ENCODE measurements around the gene ATP6V1F.

ATP6V1F gene

DNA sequence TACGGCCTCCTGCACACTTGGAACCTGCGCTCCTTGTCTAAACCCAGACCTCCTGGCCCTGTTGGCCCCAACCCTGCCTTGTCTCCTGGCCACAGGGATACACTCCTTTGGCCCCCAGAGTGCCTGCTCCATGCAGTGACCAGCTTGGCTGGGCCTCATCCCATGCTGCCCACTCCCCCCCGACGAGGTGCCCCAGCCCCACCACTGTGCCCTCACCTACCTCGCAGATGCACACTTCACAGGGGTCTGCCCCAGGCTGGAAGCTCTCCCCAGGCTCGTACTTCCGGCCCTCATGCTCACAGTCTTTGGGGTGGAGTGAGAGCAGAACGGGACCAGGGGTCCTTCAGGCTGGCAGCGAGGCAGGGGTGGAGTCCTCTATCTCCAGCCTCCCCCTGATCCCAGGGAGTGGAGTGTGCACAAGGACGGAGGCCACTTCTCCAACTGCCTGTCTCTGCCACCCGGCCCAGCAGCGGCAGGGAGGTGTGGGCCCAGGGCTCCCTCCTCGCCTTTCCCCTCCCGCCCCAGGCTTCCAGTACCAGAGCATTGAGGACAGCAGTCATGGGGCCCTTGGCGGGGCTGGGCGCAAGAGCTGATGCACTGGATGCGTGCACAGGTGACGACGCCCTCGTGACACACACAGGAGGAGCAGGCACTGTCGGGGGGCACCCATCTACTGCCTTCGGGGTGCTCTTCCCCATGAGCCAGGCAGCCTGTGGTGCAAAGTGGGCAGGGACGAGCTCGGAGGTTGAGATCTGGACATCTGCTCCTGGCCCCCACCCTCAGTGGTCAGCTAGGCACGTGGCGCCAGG is 22.1 kb downstream of the ATP6V1F start:
- H3K4me3 ChIP-seq (ENCODE audit: low read length) = no peak overlapping the region
- no peak overlapping the region for H3K9ac ChIP-seq (ENCODE audit: low read depth, low read length)
- H3K9me3 ChIP-seq (ENCODE audit: insufficient read depth, low read depth, low read length) = no peaks in the 10 kb centered on the region

DNA sequence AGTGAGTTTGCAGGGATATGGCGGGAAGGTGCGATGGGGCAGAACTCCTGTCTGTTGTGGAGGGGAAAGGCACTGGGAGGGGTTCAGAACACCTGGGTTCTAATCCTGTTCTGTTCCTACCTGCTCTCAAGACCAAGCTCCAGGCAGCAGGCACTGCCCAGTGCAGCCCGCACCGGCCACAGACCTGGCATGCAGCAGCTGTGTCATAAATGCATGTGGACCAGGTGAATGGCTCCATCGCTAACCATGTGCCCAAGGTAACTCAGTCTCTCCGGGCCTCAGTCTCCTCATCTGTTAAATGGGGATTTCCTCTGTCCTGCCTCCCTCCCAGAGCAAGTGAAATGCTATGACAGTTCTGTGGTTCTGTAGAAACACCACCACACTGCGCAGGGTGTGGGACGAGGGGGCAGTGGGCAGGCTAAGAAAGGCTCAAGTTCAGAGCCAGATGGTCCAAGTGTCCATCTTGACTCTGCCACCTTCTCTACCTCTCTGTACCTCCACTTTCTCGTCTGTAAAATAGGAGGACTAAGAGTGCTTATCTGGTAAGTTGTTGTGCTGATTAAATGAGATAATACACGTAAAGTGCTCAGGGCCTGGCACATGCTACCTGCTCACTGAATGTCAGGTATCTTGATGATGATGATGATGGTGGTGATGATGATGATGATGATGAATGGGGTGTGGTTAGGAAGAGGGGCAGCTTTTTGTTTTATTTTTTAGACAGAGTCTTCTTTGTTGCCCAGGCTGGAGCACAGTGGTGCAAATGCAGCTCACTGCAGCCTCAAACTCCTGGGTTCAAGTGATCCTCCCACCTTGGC is 22.9 kb downstream of the ATP6V1F start:
- Histone ChIP-seq H3K4me1 (ENCODE audit: insufficient read depth, low read length) (peaks cover 5% of the 10 kb centered on the region), H3K4me3 (ENCODE audit: low read length) (no peak overlapping the region), H3K9ac (ENCODE audit: low read depth, low read length) (no peak overlapping the region), H3K9me3 (ENCODE audit: insufficient read depth, low read depth, low read length) (no peaks in the 10 kb centered on the region), H3K27me3 (ENCODE audit: insufficient read depth, low read length) (peaks cover 6% of the 10 kb centered on the region), H3K27ac (ENCODE audit: low read length) (no peak overlapping the region), H3K36me3 (ENCODE audit: insufficient read depth, low read depth, low read length) (no peaks in the 10 kb centered on the region)

More for the DNA sequence above, 22.1 kb downstream of the ATP6V1F start:
- Histone ChIP-seq H3K27ac (ENCODE audit: low read length) (no peak overlapping the region), H3K27me3 (ENCODE audit: insufficient read depth, low read length) (no peaks in the 10 kb centered on the region; the same call in 1 of the 2 replicates), H3K4me1 (ENCODE audit: insufficient read depth, low read length) (peaks cover 5% of the 10 kb centered on the region), H3K36me3 (ENCODE audit: insufficient read depth, low read depth, low read length) (no peaks in the 10 kb centered on the region)

DNA sequence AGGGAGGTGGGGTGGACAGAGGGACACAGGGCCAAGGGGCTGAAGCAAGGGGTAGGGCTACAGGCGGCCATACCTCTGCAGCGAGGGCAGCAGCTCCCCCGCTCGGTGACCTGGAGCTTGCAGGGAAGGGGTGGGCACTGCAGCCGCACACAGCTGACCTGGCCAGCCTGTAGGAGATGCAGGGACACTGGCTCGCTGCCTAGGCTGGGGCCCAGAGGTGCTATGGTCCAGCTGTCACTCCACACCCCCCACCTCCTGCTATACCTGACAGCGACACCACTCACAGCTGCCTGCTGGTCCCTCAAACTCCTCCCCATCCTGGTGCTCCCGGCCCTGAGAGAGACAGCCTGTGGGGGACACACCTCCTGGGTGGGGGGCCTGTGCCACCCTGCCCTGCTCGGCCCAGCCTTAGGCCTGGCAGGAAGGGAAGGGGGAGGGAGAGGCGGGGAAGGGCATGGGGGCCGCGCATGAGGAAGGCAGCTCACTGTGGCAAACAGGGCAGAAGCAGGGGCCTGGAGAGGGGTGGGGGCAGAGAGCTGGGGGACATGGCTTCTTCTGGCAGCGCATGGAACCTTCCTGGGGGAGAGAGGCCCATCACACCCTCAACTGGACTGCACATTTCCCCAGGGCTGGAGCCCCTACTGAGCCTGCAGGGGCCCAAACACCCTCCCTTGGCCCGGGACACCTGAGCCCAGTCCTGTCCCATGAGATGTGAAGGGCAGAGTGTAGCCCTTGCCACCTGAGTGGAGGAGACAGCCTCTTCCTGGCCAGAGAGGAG is 23.9 kb downstream of the ATP6V1F start:
- no peaks in the 10 kb centered on the region for H3K9me3 ChIP-seq (ENCODE audit: insufficient read depth, low read depth, low read length)
- H3K4me1 ChIP-seq (ENCODE audit: insufficient read depth, low read length) = peaks cover 5% of the 10 kb centered on the region
- H3K27ac ChIP-seq (ENCODE audit: low read length) = no peak overlapping the region
- no peaks in the 10 kb centered on the region for H3K36me3 ChIP-seq (ENCODE audit: insufficient read depth, low read depth, low read length)
- no peak overlapping the region for H3K4me3 ChIP-seq (ENCODE audit: low read length)
- H3K9ac ChIP-seq (ENCODE audit: low read depth, low read length) = no peak overlapping the region
- H3K27me3 ChIP-seq (ENCODE audit: insufficient read depth, low read length) = peaks cover 14% of the 10 kb centered on the region

DNA sequence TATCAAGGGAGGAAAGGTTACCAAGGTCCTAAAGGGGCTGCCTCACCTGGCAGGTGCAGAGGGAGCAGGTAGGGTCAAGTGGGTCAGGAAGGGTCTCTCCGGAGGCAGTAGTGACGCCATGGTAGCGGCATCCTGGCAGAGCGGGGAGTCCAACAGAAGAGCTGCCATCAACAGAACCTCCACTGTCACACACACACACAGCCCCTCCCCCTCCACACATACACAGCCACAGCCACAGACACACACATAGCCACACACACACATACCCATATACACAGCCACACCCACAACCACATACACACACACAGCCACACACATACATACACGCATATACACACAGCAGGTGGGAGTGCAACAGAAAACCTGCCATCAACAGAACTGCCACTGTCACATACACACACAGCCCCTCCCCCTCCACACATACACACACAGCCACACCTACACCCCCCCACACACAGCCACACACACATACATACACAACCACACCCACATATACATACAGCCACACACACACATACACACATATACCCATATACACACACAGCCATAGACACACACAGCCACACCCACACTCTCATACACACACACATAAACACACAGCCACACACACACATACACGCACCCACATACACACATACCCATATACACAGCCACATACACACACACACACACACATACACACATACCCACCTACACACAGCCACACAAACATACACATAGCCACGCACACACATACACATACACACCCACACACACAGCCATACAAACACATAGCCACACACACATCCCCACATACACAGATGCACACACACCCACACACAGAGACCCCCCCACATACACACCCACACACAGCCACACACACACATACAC is 24.7 kb downstream of the ATP6V1F start:
- H3K4me1 ChIP-seq (ENCODE audit: insufficient read depth, low read length) = peaks cover 5% of the 10 kb centered on the region
- peaks cover 17% of the 10 kb centered on the region for H3K27me3 ChIP-seq (ENCODE audit: insufficient read depth, low read length)
- H3K36me3 ChIP-seq (ENCODE audit: insufficient read depth, low read depth, low read length) = no peaks in the 10 kb centered on the region
- H3K9ac ChIP-seq (ENCODE audit: low read depth, low read length) = no peak overlapping the region
- H3K27ac ChIP-seq (ENCODE audit: low read length) = no peak overlapping the region
- no peak overlapping the region for H3K4me3 ChIP-seq (ENCODE audit: low read length)
- H3K9me3 ChIP-seq (ENCODE audit: insufficient read depth, low read depth, low read length) = no peaks in the 10 kb centered on the region

DNA sequence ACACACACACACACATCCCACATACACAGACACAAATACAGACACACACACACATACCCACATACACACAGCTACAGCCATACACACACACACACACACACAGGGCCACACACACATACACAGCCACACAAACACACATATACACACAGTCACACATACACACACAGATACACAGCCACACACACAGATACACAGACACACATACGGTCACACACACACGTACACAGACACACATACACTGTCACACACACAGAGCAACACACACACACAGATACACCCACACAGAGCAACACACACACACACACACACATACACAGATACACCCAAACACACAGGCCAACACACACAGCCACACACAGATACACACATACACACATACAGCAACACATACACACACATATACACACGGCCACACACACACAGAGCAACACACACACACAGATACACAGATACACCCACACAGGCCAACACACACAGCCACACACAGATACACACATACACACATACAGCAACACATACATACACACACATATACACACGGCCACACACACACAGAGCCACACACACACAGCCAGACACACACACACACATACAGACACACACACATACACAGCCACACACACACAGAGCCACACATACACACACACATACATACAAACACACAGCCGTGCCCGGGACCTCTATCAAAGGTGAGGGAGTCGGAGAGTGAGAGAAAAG is 25.5 kb downstream of the ATP6V1F start:
- no peak overlapping the region for H3K27ac ChIP-seq (ENCODE audit: low read length)
- H3K4me1 ChIP-seq (ENCODE audit: insufficient read depth, low read length) = peaks cover 5% of the 10 kb centered on the region
- no peak overlapping the region for H3K9ac ChIP-seq (ENCODE audit: low read depth, low read length)
- H3K36me3 ChIP-seq (ENCODE audit: insufficient read depth, low read depth, low read length) = no peaks in the 10 kb centered on the region
- no peaks in the 10 kb centered on the region for H3K9me3 ChIP-seq (ENCODE audit: insufficient read depth, low read depth, low read length)
- peaks cover 17% of the 10 kb centered on the region for H3K27me3 ChIP-seq (ENCODE audit: insufficient read depth, low read length)
- H3K4me3 ChIP-seq (ENCODE audit: low read length) = no peak overlapping the region; the same call in 1 of the 2 replicates

DNA sequence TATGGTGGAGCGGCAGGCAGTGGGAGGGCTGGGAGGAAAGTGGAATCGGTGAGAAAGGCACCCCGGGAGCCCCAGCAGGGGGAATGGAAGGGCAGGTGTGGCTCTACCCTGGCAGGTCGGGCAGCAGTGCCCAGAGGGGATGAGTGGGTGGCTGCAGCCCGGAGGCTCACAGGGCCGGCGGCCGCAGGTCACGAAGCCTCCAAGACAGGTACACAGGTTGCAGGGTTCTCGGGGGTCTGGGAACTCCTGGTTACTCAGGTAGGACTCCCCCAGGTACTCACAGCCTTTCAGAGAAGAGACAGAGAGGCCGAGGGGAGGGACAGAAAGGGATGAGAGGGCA is 26.1 kb downstream of the ATP6V1F start:
- H3K9ac ChIP-seq (ENCODE audit: low read depth, low read length) = no peak overlapping the region
- no peaks in the 10 kb centered on the region for H3K36me3 ChIP-seq (ENCODE audit: insufficient read depth, low read depth, low read length)
- peaks cover 17% of the 10 kb centered on the region for H3K27me3 ChIP-seq (ENCODE audit: insufficient read depth, low read length)
- H3K4me1 ChIP-seq (ENCODE audit: insufficient read depth, low read length) = peaks cover 5% of the 10 kb centered on the region
- H3K9me3 ChIP-seq (ENCODE audit: insufficient read depth, low read depth, low read length) = no peaks in the 10 kb centered on the region
- H3K4me3 ChIP-seq (ENCODE audit: low read length) = no peak overlapping the region
- no peak overlapping the region for H3K27ac ChIP-seq (ENCODE audit: low read length)

DNA sequence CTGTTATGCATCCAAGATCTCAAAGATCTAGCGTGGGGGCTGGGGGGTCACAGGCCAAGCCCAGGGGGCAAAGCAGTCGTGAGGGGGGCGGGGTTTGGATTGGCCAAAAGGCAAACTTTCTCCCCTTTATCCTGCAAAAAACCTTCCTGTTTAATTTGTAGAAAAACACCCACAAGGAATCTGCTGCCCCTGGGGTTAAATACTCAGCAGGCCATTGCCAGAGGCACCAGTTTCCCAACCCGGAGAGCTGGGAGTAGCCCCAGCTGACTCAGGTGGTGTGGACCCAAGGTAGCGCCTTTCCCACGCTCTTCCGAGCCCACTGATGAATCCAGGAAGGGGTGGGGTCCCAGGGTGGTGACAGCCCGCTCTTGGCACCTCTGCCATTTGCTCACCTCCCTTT is 26.5 kb downstream of the ATP6V1F start:
- Histone ChIP-seq H3K4me3 (ENCODE audit: low read length) (no peak overlapping the region), H3K4me1 (ENCODE audit: insufficient read depth, low read length) (peaks cover 5% of the 10 kb centered on the region), H3K36me3 (ENCODE audit: insufficient read depth, low read depth, low read length) (no peaks in the 10 kb centered on the region), H3K27me3 (ENCODE audit: insufficient read depth, low read length) (peaks cover 17% of the 10 kb centered on the region), H3K9me3 (ENCODE audit: insufficient read depth, low read depth, low read length) (no peaks in the 10 kb centered on the region), H3K27ac (ENCODE audit: low read length) (no peak overlapping the region), H3K9ac (ENCODE audit: low read depth, low read length) (no peak overlapping the region)

DNA sequence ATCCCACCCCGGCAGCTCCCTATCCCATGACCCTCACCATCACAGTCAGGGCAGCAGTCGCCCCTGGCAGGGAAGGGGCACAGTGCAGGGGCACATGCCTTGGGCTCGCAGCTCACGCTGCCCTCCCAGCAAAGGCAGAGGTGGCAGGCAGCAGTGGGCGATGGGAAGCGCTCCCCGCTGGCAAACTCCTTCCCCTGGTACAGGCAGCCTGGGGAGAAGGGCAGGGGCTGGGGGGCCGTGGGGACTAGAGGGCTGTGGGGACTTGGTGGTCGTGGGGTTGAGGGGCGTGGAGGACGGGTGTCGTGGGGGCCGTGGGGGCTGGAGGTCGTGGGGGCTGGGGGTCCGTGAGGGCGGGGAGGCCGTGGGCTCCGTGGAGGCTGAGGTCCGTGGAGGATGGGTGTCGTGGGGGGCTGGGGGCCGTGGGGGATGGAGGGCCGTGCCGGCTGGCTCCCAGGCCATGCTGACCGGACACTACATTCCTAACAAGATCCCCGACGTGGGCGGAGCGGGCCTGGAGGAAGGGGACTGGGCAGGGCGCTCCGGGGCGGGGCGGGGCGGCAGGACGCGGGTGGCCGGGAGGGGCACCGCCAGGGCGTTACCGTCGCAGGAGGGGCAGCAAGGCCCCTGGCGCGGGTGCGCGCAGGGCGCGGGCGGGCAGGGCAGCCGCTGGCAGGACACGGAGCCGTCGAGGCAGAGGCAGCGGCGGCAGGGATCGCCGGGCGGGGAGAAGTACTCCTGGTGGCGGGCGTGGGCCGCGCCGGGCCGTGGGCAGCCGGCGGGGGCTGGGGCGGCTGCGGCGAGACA is 27.9 kb downstream of the ATP6V1F start:
- H3K27me3 ChIP-seq (ENCODE audit: insufficient read depth, low read length) = peaks cover 17% of the 10 kb centered on the region
- H3K4me3 ChIP-seq (ENCODE audit: low read length) = peak overlapping the region; percentile 51; the same call in 1 of the 2 replicates
- no peak overlapping the region for H3K9ac ChIP-seq (ENCODE audit: low read depth, low read length)
- no peaks in the 10 kb centered on the region for H3K36me3 ChIP-seq (ENCODE audit: insufficient read depth, low read depth, low read length)
- H3K4me1 ChIP-seq (ENCODE audit: insufficient read depth, low read length) = peaks cover 5% of the 10 kb centered on the region
- H3K27ac ChIP-seq (ENCODE audit: low read length) = no peak overlapping the region
- H3K9me3 ChIP-seq (ENCODE audit: insufficient read depth, low read depth, low read length) = no peaks in the 10 kb centered on the region

DNA sequence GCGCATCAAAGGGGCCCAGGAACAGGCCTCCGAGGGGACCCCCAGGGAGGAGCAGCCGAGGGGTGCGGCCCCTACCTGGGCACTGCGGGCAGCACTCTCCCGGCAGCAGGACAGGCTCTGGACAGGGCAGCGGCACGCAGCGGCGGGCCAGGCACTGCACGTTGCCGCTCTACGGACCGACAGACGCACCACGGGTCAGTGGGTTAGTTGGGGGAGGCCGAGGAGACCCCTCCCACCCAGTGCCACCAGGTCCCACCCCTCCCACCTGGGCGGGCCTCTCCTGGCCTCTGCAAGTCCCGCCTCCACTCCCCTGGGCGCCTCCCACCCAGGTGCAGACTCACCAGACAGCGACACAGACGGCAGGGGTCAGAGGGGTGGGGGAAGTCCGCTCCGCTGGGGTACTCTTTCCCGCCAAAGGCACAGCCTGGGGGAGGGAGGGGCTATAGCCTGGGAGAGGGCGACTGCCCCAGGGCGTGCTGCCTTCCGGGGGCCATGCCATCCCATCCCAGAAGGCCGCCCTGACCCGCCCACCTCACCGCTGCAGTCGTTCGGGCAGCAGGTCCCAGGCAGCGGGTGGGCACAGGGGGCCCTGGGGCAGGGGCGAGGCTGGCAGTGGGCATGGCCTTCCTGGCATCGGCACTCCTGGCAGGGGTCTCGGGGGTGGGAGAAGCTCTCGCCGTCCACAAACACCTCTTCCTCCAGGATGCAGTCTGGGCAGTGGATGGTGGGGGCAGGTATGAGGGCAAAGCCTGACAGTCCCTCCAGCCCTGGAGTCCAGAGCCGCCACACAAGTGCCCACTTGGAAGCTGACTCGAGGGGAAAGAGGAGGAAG is 28.7 kb downstream of the ATP6V1F start:
- Histone ChIP-seq H3K27me3 (ENCODE audit: insufficient read depth, low read length) (peaks cover 17% of the 10 kb centered on the region), H3K9me3 (ENCODE audit: insufficient read depth, low read depth, low read length) (no peaks in the 10 kb centered on the region), H3K36me3 (ENCODE audit: insufficient read depth, low read depth, low read length) (no peaks in the 10 kb centered on the region), H3K9ac (ENCODE audit: low read depth, low read length) (no peak overlapping the region), H3K4me1 (ENCODE audit: insufficient read depth, low read length) (peaks cover 5% of the 10 kb centered on the region), H3K27ac (ENCODE audit: low read length) (no peak overlapping the region), H3K4me3 (ENCODE audit: low read length) (peak overlapping the region; percentile 51; the same call in 1 of the 2 replicates)
